Stomach (tissue), 4 donors: Measurements from ENCODE around the gene AMTN.

ENCODE experiments used
- CTCF ChIP-seq, 7 experiments: fragments of 450-650 bp in 4 of 7; fragments of 200-600 bp in 3 of 7; sonication (generic) in 3 of 7; IDR thresholded peaks; one replicate each; pipeline ENCODE4 v1.5.1; 2016 to 2019; ENCODE audit warnings: antibody characterized with exemption in 7 of 7, control low read depth in 2 of 7, mild to moderate bottlenecking in 1 of 7
- EP300 ChIP-seq: sonication (generic); formaldehyde crosslinking; IDR thresholded peaks from one replicate; pipeline ENCODE4 v1.6.1; 2017; ENCODE audit warnings: antibody characterized with exemption
- POLR2A ChIP-seq, 4 donors: fragments of 450-650 bp; IDR thresholded peaks; one replicate each; pipeline ENCODE4 v1.6.1; 2016; ENCODE audit warnings: antibody characterized with exemption in 4 of 4, control low read depth in 2 of 4, mild to moderate bottlenecking in 1 of 4, moderate library complexity in 1 of 4

GRCh38 chr4:70570796-70571195 lies 52.4 kb downstream of the AMTN start:
- TF ChIP-seq CTCF (IDR thresholded peaks at IDR 0.05): no peak
- TF ChIP-seq POLR2A (IDR thresholded peaks at IDR 0.05): no peak
- TF ChIP-seq EP300: no peak
